ENCODE measurements around the gene HEBP2.

Gene HEBP2

DNA sequence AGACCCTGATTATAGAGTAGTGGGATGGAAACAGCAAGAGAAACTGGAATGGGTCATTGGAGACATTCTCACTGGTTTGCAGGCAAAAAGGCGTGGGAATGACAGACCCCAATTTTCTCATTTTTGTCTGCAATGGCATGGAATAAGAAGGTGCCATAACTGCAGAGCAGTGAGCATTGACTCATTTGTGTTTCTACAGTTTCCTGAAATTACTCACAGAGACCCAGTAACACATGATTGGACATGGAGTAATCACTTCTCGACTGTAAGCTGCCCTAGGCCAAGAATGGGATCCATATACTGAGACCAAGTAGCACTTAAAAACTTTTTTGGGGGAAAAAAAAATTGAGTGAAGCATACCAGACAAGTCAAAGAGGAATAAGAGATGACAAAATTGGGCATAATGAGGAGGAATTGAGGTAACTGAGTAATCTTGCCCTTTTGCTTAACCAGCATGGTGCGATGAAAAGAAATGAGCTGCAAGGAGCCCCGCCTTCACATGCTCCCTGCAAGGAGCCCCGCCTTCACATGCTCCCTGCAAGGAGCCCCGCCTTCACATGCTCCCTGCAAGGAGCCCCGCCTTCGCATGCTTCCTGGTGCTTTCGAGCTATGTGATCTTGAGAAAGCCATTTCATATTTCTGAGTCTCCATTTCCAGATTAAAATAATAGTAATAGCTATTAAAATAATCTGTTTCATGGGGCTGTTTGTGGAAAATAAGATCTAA, 51.1 kb downstream of the HEBP2 start:
- peak in 1 of 2 donors; percentile 43 for DNase-seq (ENCODE audit: low read depth in 2 of 2)

- no peak for DNase-seq (ENCODE audit: low read depth in 2 of 2)
Observed at GRCh38 chr6:138455746-138456400, 51.9 kb downstream of the HEBP2 start.

DNA sequence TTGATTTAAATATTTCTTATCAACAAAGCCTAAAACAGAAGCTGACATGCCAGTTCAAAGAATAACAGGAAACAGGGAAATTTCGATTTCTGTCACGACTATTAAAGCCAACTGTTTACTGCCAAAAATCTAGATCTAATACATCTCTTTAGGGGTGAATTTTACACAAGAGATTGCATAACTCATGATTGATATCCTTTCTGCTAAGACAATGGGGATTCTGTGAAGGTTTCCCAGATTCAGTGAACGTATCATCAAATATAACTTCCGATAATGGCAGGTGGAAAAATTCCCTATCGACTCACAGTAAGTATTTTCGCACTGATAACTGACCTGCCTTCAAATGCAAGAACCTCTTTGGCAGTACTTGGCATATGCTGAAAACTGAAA, 52.4 kb downstream of the HEBP2 start:
- DNase-seq (ENCODE audit: low read depth in 2 of 2) = no peak

DNA sequence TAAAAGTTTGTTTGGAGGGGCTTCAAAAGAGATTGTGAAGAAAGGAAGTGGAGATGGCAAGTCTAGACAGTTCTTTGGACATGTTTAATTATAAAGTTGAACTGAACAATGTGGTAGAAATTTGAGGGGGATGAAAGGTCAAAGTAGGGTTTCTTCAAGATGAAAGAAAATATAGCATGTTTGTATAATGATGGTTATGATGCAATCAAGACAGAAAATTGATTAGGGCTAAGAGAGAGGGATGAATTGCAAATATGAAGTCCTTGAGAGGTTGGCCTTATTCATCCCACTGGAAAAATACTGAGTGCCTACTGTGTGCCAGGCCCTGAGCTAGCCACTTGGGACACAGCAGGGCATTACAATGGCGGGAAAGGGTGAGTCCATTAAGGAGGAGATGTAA, 57.6 kb downstream of the HEBP2 start:
- DNase-seq (ENCODE audit: low read depth in 2 of 2) = no peak

DNA sequence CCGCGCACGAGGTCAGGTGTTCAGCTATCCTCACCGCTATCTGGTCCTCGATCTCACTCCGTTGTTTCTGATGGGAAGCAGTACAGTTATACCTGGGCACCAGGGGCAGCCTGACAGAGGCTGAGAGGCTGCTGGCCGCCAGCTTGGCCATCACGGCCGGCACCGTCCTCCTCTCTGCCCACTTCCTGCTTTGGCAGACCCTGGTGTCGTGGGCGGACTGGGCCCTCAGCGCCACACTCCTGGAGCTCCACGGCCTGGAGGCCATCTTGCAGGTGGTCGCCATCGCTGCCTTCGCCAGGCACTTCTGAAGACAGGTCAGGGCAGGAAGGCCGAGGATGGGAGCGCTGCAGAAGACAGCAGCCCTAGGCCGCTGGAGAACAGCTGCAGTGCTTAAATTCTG, 60.1 kb downstream of the HEBP2 start:
- DNase-seq (ENCODE audit: low read depth in 2 of 2) = no peak

- DNase-seq (ENCODE audit: low read depth in 2 of 2) = no peak
Observed at GRCh38 chr6:138465007-138465645, 61.1 kb downstream of the HEBP2 start.

DNA sequence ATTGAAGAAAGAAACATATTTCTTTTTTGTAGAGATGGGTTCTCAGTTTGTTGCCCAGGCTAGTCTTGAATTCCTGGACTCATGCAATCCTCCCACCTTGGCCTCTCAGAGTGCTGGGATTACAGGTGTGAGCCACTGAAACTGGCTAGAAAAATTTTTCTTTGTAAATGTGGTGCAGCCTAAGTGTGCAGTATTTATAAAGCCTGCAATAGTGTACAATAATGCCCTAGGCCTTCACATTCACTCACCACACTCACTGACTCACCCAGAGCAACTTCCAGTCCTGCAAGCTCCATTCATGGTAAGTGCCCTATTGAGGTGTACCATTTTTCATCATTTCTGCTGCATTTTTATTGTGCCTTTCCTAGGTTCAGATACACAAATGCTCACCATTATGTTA, 63.9 kb downstream of the HEBP2 start:
- no peak for DNase-seq (ENCODE audit: low read depth in 2 of 2)

DNA sequence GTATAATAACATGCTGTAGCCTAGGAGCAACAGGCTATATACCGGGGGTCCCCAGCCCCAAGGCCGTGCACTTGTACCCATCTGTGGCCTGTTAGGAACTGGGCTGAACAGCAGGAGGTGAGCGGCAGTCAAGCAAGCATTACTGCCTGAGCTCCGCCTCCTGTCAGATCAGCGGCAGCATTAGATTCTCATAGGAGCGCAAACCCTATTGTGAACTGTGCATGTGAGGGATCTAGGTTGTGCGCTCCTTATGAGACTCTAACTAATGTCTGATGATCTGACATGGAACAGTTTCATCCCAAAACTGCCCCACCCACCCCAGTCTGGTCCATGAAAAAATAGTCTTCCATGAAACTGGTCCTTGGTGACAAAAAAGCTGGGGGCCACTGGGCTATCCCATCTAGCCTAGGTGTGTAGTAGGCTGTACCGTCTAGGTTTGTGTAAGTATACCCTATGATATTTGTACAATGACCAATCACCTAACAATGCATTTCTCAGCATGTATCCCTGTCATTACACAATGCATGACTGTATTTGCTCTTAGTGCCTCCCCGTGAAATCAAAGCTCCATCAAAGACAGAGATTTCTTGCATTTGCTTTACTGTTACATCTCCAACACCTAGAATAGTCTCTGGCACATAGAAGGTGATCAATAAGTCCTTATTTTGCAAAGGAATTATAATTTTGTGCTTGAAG, 64.4 kb downstream of the HEBP2 start:
- DNase-seq (ENCODE audit: low read depth in 2 of 2) = no peak
